Measurements from ENCODE around the gene ARRDC2. TPM values are rescaled to one million over a fixed set of nuclear protein-coding genes. Genes with fewer than 3 reads are reported as not detected.
A peak's percentile ranks its signal among the peaks of the same experiment; 100 is the strongest.

The ARRDC2 gene
- total and polyA plus RNA-seq, 9 of the 15 experiments (the other 6 are each of a cell fraction or from before 2014, with no cell fraction given) = 1.9 to 27.4 (median 15.2) TPM

- peak; percentile 38; the same call in 1 of the 2 replicates for TF ChIP-seq ETS1 (conservative IDR thresholded peaks at IDR 0.05; ENCODE audit: control insufficient read depth, low read depth, low read length)
- no peak for TF ChIP-seq FOXA1 (IDR thresholded peaks at IDR 0.05; ENCODE audit: borderline replicate concordance)
- no peak for TF ChIP-seq ZBTB2 (IDR thresholded peaks at IDR 0.05)
- no peak for TF ChIP-seq ZNF133 (CRISPR knock-in tag; IDR thresholded peaks at IDR 0.05)
- TF ChIP-seq CHD4 (IDR thresholded peaks at IDR 0.05; ENCODE audit: insufficient read depth, insufficient replicate concordance, low read depth, low read length, poor library complexity, severe bottlenecking) = no peak
- TF ChIP-seq DNMT1 (IDR thresholded peaks at IDR 0.05) = no peak
- peak; percentile 33; the same call in 1 of the 2 replicates for TF ChIP-seq USF1 (CRISPR knock-in tag; IDR thresholded peaks at IDR 0.05)
- TF ChIP-seq NR2C1 (IDR thresholded peaks at IDR 0.05) = no peak
- no peak for TF ChIP-seq NR2C1 (tag; IDR thresholded peaks at IDR 0.05)
- TF ChIP-seq ZNF407 (IDR thresholded peaks at IDR 0.05; ENCODE audit: low read depth) = no peak
- no peak for TF ChIP-seq FIP1L1 (IDR thresholded peaks at IDR 0.05; ENCODE audit: low read depth, low read length, poor library complexity, severe bottlenecking)
- TF ChIP-seq SMAD4 (CRISPR knock-in tag; conservative IDR thresholded peaks at IDR 0.05) = no peak
- TF ChIP-seq SMARCA4 (IDR thresholded peaks at IDR 0.05) = no peak
- no peak for TF ChIP-seq SMARCA5 (IDR thresholded peaks at IDR 0.05)
- TF ChIP-seq MITF (IDR thresholded peaks at IDR 0.05) = no peak
Observed at GRCh38 chr19:17985037-17985818, 22.7 kb upstream of the ARRDC2 start (continued).
